ENCODE results near the gene DUSP21. TPM values are rescaled to one million over a fixed set of nuclear protein-coding genes. Genes with fewer than 3 reads are reported as not detected.
A peak's percentile ranks its signal among the peaks of the same experiment; 100 is the strongest.
"Not testable (repeated sequence)": the region's sequence is repeated elsewhere in the genome, so short reads cannot be mapped to it uniquely, and the experiment has no call there.

Gene DUSP21
- total RNA-seq, 1 experiment from 2014 or later, result not detected

DNA sequence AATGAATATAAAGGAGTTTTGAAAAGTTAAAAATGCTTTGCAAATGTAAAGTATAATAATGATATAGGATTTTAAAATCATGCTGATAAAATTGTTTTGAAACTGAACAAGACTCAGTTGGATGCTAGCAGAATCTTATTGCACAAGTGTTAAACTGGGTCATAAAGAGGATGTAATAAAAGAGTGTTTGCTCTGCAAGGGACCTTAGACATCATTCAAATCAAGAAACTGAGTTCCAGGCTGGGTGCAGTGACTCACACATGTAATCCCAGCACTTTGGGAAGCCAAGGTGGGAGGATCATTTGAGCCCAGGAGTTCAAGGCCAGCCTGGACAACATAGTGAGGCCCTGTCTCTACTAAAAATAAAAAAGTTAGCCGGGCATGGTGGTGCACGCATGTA is 27.5 kb upstream of the DUSP21 start:
- H3K36me3 ChIP-seq (ENCODE audit: insufficient read depth, low read length, poor library complexity, severe bottlenecking), result no peaks in the 10 kb centered on the region
- no peak overlapping the region for H3K4me3 ChIP-seq (ENCODE audit: low read depth, low read length, poor library complexity, severe bottlenecking)
- BruUV-seq (replicated peaks), result no TSS peak
- H3K9me3 ChIP-seq (ENCODE audit: low read depth, low read length, poor library complexity, severe bottlenecking), result no peaks in the 10 kb centered on the region
- ChIA-PET POLR2A (ENCODE audit: low non-redundant PET) (no interaction called here), CTCF (no interaction called here)
- H3K27me3 ChIP-seq (replicated peaks; ENCODE audit: insufficient read depth, low read depth, low read length, poor library complexity), result no peaks in the 10 kb centered on the region
- intact Hi-C loops (cut with micrococcal nuclease; ENCODE audit: unreplicated experiment), result no loop called here
- peak; percentile 16 for DNase-seq (ENCODE audit: low spot score)
- TF ChIP-seq EZH2 (IDR thresholded peaks at IDR 0.05; ENCODE audit: borderline replicate concordance, low read depth, low read length, poor library complexity, severe bottlenecking), result no peak
- TF ChIP-seq, protein P1, sequence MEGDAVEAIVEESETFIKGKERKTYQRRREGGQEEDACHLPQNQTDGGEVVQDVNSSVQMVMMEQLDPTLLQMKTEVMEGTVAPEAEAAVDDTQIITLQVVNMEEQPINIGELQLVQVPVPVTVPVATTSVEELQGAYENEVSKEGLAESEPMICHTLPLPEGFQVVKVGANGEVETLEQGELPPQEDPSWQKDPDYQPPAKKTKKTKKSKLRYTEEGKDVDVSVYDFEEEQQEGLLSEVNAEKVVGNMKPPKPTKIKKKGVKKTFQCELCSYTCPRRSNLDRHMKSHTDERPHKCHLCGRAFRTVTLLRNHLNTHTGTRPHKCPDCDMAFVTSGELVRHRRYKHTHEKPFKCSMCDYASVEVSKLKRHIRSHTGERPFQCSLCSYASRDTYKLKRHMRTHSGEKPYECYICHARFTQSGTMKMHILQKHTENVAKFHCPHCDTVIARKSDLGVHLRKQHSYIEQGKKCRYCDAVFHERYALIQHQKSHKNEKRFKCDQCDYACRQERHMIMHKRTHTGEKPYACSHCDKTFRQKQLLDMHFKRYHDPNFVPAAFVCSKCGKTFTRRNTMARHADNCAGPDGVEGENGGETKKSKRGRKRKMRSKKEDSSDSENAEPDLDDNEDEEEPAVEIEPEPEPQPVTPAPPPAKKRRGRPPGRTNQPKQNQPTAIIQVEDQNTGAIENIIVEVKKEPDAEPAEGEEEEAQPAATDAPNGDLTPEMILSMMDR (conservative IDR thresholded peaks at IDR 0.05; ENCODE audit: low read depth, low read length), result no peak
- peaks cover 13% of the 10 kb centered on the region for H3K4me1 ChIP-seq (ENCODE audit: insufficient read depth, low read length, poor library complexity, severe bottlenecking)
- H3K27ac ChIP-seq (ENCODE audit: low read depth, low read length, poor library complexity, severe bottlenecking), result no peak overlapping the region

DNA sequence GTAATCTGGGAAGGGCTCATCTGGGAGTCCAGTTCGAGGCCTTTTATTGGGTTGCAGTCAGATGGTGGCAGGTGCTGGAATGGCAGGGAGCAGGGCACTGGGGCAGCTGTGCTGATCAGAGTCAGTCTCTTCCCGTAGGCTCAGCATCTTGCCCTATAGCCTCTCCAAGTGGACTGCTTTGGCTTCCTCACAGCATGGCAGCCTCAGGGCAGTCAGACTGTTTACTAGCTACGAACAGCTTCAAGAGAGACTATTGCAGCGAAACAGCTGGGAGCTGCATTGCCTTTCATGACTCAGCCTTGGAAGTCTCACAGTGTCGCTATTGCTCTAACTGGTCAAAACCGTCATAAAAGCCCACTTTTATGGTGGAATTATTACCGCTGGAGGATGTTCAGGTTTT is 26.8 kb upstream of the DUSP21 start:
- H3K4me3 ChIP-seq (ENCODE audit: low read depth, low read length, poor library complexity, severe bottlenecking), result no peak overlapping the region
- peaks cover 13% of the 10 kb centered on the region for H3K4me1 ChIP-seq (ENCODE audit: insufficient read depth, low read length, poor library complexity, severe bottlenecking)
- no peaks in the 10 kb centered on the region for H3K36me3 ChIP-seq (ENCODE audit: insufficient read depth, low read length, poor library complexity, severe bottlenecking)
- no peak for DNase-seq (ENCODE audit: low spot score)
- H3K27me3 ChIP-seq (replicated peaks; ENCODE audit: insufficient read depth, low read depth, low read length, poor library complexity), result no peaks in the 10 kb centered on the region
- TF ChIP-seq, protein P1 (conservative IDR thresholded peaks at IDR 0.05; ENCODE audit: low read depth, low read length), result no peak
- TF ChIP-seq EZH2 (IDR thresholded peaks at IDR 0.05; ENCODE audit: borderline replicate concordance, low read depth, low read length, poor library complexity, severe bottlenecking), result no peak
- ChIA-PET POLR2A (ENCODE audit: low non-redundant PET) (no interaction called here), CTCF (no interaction called here)
- H3K9me3 ChIP-seq (ENCODE audit: low read depth, low read length, poor library complexity, severe bottlenecking), result no peaks in the 10 kb centered on the region
- intact Hi-C loops (cut with micrococcal nuclease; ENCODE audit: unreplicated experiment), result no loop called here
- H3K27ac ChIP-seq (ENCODE audit: low read depth, low read length, poor library complexity, severe bottlenecking), result no peak overlapping the region
- no TSS peak for BruUV-seq (replicated peaks)

DNA sequence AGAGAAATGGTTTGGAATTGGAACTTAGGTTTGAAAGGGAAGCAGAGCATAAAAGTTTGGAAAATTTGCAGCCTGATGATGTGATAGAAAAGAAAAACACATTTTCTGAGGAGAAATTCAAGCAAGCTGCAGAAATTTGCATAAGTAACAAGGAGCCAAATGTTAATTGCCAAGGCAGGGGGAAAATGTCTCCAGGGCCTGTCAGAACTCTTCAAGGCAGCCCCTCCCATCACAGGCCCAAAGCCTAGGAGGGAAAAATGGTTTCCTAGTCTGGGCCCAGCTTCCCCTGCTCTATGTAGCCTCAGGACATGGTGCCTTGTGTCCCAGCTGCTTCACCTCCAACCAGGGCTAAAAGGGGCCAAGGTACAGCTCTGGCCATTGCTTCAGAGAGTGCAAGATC is 21.2 kb upstream of the DUSP21 start:
- Histone ChIP-seq H3K4me3 (ENCODE audit: low read depth, low read length, poor library complexity, severe bottlenecking) (no peak overlapping the region), H3K36me3 (ENCODE audit: insufficient read depth, low read length, poor library complexity, severe bottlenecking) (no peaks in the 10 kb centered on the region), H3K27ac (ENCODE audit: low read depth, low read length, poor library complexity, severe bottlenecking) (no peak overlapping the region), H3K9me3 (ENCODE audit: low read depth, low read length, poor library complexity, severe bottlenecking) (no peaks in the 10 kb centered on the region), H3K4me1 (ENCODE audit: insufficient read depth, low read length, poor library complexity, severe bottlenecking) (no peaks in the 10 kb centered on the region), H3K27me3 (replicated peaks; ENCODE audit: insufficient read depth, low read depth, low read length, poor library complexity) (no peaks in the 10 kb centered on the region)
- ChIA-PET CTCF (no interaction called here), POLR2A (ENCODE audit: low non-redundant PET) (no interaction called here)
- BruUV-seq (replicated peaks), result no TSS peak
- intact Hi-C loops (cut with micrococcal nuclease; ENCODE audit: unreplicated experiment), result no loop called here
- DNase-seq (ENCODE audit: low spot score), result no peak
- TF ChIP-seq, protein P1 (conservative IDR thresholded peaks at IDR 0.05; ENCODE audit: low read depth, low read length), result no peak
- no peak for TF ChIP-seq EZH2 (IDR thresholded peaks at IDR 0.05; ENCODE audit: borderline replicate concordance, low read depth, low read length, poor library complexity, severe bottlenecking)

DNA sequence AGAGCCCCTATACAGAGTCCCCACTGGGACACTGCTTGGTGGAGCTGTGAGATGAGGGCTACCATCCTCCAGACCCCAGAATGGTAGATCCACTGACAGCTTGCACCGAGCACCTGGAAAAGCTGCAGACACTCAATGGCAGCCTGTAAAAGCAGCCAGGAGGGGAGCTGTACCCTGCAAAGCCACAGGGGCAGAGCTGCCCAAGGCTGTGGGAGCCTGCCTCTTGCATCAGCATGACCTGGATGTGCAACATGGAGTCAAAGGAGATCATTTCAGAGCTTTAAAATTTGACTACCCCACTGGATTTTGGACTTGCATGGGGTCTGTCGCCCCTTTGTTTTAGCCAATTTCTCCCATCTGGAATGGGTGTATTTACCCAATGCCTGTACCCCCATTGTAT is 20.6 kb upstream of the DUSP21 start:
- POLR2A ChIA-PET (ENCODE audit: low non-redundant PET); CTCF ChIA-PET; H3K4me1 ChIP-seq (ENCODE audit: insufficient read depth, low read length, poor library complexity, severe bottlenecking); H3K4me3 ChIP-seq (ENCODE audit: low read depth, low read length, poor library complexity, severe bottlenecking); H3K27ac ChIP-seq (ENCODE audit: low read depth, low read length, poor library complexity, severe bottlenecking); BruUV-seq (replicated peaks); H3K9me3 ChIP-seq (ENCODE audit: low read depth, low read length, poor library complexity, severe bottlenecking); intact Hi-C loops (cut with micrococcal nuclease; ENCODE audit: unreplicated experiment); DNase-seq (ENCODE audit: low spot score); H3K27me3 ChIP-seq (replicated peaks; ENCODE audit: insufficient read depth, low read depth, low read length, poor library complexity); H3K36me3 ChIP-seq (ENCODE audit: insufficient read depth, low read length, poor library complexity, severe bottlenecking): not testable (repeated sequence)
